Subcutaneous abdominal adipose tissue (tissue), 5 donors: ENCODE results near the gene CAMSAP3.

Source experiments
- H3K27ac ChIP-seq: one replicate; pipeline ENCODE4 v1.7.0; 2013; ENCODE audit warnings: low read depth, mild to moderate bottlenecking, inconsistent platforms, low read length, moderate library complexity
- H3K27me3 ChIP-seq, 5 donors: one replicate each; pipeline ENCODE4 v1.7.0; 2013; ENCODE audit warnings: low read length in 5 of 5, inconsistent platforms in 1 of 5; ENCODE audit not compliant: control insufficient read depth in 5 of 5, insufficient read depth in 4 of 5
- H3K36me3 ChIP-seq, 5 donors: one replicate each; pipeline ENCODE4 v1.7.0; 2013; ENCODE audit warnings: low read length in 5 of 5; ENCODE audit not compliant: control insufficient read depth in 5 of 5, insufficient read depth in 5 of 5
- H3K4me1 ChIP-seq, 5 donors: one replicate each; pipeline ENCODE4 v1.7.0; 2013; ENCODE audit warnings: low read length in 5 of 5, mild to moderate bottlenecking in 3 of 5, moderate library complexity in 1 of 5; ENCODE audit not compliant: control insufficient read depth in 5 of 5, insufficient read depth in 5 of 5
- H3K4me3 ChIP-seq, 5 donors: one replicate each; pipeline ENCODE4 v1.7.0; 2013; ENCODE audit warnings: low read length in 5 of 5, low read depth in 1 of 5
- H3K9ac ChIP-seq, 5 donors: one replicate each; pipeline ENCODE4 v1.7.0; 2013; ENCODE audit warnings: low read length in 5 of 5, mild to moderate bottlenecking in 4 of 5, moderate library complexity in 3 of 5
- H3K9me3 ChIP-seq, 5 donors: one replicate each; pipeline ENCODE4 v1.7.0; 2013; ENCODE audit warnings: low read length in 5 of 5; ENCODE audit not compliant: control insufficient read depth in 5 of 5
- donor health status: healthy.
- donor health status: healthy.
- donor health status: healthy.
- donor health status: healthy.
- donor health status: healthy.

Gene CAMSAP3

DNA sequence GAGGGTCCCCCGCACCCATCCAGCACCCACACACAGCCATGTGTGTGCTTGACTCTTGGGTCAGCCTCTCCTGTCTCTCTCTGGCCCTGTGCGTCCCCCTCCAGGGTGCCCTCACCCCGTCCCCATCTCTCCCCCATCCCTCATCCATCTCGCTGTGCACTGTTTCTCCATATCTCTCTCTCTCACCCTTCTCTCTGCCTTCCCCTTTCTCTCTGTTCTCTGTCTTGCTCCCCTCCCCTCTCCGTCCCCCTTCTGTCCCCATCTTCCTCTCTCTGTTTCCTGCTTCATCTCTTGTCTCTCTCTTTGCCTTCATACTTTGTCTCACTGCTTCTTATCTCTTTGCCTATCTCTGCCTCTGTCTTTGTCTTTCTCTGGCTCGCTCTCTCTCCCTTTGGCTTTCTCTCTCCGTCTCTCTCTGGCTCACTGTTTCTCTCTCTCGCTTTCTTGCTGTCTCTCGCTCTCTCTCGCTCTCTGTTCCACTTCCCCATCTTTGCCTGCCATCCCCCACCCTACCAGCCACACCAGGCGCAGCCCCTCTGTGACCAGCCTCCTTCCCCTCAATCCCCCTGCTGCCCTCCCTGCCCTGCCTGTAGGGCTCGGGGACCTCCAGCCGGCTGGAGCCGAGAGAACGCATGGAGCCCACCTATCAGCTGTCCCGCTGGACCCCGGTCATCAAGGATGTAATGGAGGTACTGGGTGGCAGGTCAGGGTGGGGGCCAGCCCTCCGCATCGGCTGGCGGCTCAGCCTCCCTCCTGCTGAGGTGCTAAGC, 50.2 kb downstream of the CAMSAP3 start:
- Histone ChIP-seq H3K27ac (no peak overlapping the region), H3K36me3 (peaks cover 0 to 6% (median 0%) of the 10 kb centered on the region in 5 donors), H3K9ac (no peak overlapping the region), H3K4me1 (no peaks in the 10 kb centered on the region), H3K4me3 (no peak overlapping the region), H3K27me3 (peaks cover 0 to 12% (median 9%) of the 10 kb centered on the region in 5 donors), H3K9me3 (no peaks in the 10 kb centered on the region)

DNA sequence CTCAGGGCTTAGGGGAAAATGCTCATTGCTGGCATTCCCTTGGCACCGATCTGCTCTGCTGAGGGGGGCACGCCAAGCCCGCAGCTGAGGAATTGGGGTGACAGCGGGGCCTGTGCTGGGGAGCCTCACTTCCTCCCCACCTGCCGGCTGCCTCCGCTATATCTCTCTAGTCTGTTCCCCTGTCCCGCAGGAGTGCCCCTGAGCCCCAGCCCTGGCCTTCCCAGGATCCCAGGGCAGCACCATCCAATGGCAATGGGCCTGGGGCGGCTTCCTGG, 50.7 kb downstream of the CAMSAP3 start:
- H3K27ac ChIP-seq: no peak overlapping the region
- H3K27me3 ChIP-seq: peaks cover 0 to 12% (median 9%) of the 10 kb centered on the region in 5 donors
- no peaks in the 10 kb centered on the region for H3K4me1 ChIP-seq
- H3K9me3 ChIP-seq: no peaks in the 10 kb centered on the region
- no peak overlapping the region for H3K4me3 ChIP-seq
- no peak overlapping the region for H3K9ac ChIP-seq
- H3K36me3 ChIP-seq: peaks cover 0 to 6% (median 0%) of the 10 kb centered on the region in 5 donors

DNA sequence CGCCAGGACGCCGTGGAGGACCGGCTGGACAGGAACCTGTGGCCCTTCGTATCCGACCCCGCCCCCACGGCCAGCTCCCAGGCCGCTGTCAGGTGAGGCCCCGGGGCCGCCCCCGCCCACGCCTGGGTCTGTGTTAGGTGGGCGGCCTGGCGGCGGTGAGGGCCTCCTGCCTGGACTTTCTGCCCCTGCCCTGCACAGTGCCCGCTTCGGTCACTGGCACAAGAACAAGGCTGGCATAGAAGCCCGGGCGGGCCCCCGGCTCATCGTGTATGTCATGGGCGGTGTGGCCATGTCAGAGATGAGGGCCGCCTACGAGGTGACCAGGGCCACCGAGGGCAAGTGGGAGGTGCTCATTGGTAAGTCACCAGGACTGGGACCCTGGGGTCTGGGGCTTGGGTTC, 51.5 kb downstream of the CAMSAP3 start:
- no peak overlapping the region for H3K27ac ChIP-seq
- H3K27me3 ChIP-seq: peaks cover 0 to 12% (median 9%) of the 10 kb centered on the region in 5 donors
- no peak overlapping the region for H3K4me3 ChIP-seq
- no peak overlapping the region for H3K9ac ChIP-seq
- peaks cover under 1 to 3% (median 1%) of the 10 kb centered on the region in 5 donors for H3K4me1 ChIP-seq
- peaks cover 0 to 3% (median 0%) of the 10 kb centered on the region in 5 donors for H3K36me3 ChIP-seq
- no peaks in the 10 kb centered on the region for H3K9me3 ChIP-seq

DNA sequence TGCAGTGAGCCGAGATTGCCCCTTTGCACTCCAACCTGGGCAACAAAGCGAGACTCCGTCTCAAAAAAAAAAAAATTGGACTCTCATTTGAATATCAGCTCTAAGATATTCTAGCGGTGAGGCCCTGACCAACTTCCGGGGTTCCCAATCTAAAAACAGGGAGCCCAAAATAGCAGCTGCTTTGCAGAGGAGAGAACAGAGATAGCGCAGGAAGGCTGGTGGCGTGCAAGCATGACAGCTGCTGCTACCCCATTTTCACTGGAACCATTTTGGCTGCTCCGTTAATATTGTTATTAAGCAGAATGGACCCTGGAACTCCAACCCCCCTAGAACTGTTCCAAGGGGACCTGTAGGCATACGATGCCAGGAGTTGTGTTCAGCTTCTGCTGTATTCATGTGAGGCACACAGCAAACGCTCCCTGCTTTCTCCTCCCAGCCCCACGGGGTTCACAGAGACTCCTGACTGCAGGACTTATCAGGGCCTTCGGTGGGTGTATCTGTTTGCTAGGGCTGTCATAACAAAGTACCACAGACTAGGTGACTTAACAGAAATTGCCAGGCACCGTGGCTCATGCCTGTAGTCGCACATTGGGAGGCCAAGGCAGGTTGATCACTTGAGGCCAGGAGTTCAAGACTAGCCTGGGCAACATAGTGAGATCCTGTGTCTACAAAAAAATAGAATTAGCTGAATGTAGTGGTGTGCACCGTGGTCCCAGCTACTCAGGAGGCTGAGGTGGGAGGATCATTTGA, 52.8 kb downstream of the CAMSAP3 start:
- Histone ChIP-seq H3K27me3 (peaks cover 0 to 12% (median 9%) of the 10 kb centered on the region in 5 donors), H3K27ac (no peak overlapping the region), H3K36me3 (no peaks in the 10 kb centered on the region), H3K9ac (no peak overlapping the region), H3K4me1 (peaks cover 3 to 6% (median 4%) of the 10 kb centered on the region in 5 donors), H3K9me3 (no peaks in the 10 kb centered on the region), H3K4me3 (no peak overlapping the region)

DNA sequence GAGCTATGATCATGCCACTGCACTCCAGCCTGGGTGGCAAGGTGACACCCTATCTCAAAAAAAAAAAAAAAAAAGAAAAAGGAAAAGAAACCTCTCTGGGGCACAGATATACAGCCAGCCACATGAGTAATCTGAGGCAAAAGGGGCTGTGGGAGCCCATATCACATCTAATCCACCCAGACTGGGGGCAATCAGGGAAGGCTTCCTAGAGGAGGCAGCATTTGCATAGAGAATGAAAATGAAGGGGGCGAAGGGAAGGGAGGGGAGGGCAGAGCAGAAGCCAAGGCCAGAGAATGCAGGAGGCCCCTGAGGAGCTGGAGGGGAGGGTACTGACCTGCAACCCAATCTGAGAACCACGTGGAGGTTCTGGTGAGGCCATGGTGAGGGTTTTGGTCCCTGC, 54.5 kb downstream of the CAMSAP3 start:
- Histone ChIP-seq H3K27me3 (peaks cover 0 to 9% (median 4%) of the 10 kb centered on the region in 5 donors), H3K36me3 (no peaks in the 10 kb centered on the region), H3K9me3 (no peaks in the 10 kb centered on the region), H3K4me3 (no peak overlapping the region), H3K9ac (no peak overlapping the region), H3K4me1 (peaks cover 3 to 6% (median 4%) of the 10 kb centered on the region in 5 donors), H3K27ac (no peak overlapping the region)

DNA sequence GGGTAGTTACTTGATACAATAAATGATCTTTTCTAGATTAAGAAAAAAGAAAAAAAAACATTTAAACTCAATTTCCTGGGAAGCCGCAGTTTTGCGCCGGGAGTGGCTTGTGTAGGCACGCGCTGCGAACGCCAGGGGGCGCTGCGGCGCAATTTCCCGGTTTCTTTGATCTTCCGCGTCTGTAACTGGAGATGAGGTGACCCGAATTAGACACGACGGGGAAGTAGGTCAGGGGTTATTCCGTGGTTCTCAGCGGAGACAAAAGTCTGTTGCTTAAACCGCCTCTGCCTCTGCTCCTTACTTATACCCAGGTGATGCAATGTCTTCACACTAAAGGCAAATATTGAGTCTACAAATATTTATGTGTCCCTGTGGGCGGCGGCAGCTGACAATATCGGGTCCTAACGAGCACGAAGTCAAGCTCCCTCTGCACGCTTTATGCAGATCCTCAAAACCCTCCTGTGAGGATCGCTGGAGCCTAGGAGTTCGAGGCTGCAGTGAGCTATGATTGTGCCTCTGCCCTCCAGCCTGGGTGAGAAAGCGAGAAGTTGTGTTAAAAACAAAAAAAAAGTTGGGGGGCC, 56.5 kb downstream of the CAMSAP3 start:
- peaks cover 0 to 7% (median 0%) of the 10 kb centered on the region in 5 donors for H3K27me3 ChIP-seq
- H3K27ac ChIP-seq: no peak overlapping the region
- no peaks in the 10 kb centered on the region for H3K36me3 ChIP-seq
- H3K4me3 ChIP-seq: peak overlapping the region in 3 of 5 donors; percentile 15 to 58 (median 53)
- H3K4me1 ChIP-seq: peaks cover 3 to 6% (median 4%) of the 10 kb centered on the region in 5 donors
- H3K9me3 ChIP-seq: no peaks in the 10 kb centered on the region
- no peak overlapping the region for H3K9ac ChIP-seq

DNA sequence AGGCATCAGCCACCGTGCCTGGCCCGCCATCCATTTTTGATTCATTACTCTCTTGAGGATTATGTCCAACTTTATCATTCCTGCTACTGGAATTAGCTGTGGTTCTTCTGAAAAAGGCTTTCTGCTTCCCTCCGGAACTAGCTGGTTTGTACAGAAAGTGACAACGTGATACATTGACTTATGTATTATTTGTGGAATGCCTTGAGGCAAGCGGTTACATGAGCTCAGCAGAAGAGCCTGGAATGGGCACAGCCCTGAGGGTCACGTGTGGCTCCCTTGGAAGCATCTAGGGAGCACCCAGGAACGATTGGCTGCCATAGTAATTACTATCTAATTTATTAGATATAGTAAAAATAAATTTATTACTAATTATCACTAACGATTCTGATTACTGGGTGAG, 58.7 kb downstream of the CAMSAP3 start:
- no peak overlapping the region for H3K9ac ChIP-seq
- H3K9me3 ChIP-seq: no peaks in the 10 kb centered on the region
- peaks cover 0 to 7% (median 0%) of the 10 kb centered on the region in 5 donors for H3K27me3 ChIP-seq
- no peaks in the 10 kb centered on the region for H3K36me3 ChIP-seq
- no peak overlapping the region for H3K4me3 ChIP-seq
- H3K4me1 ChIP-seq: peaks cover 3 to 11% (median 4%) of the 10 kb centered on the region in 5 donors
- H3K27ac ChIP-seq: no peak overlapping the region

DNA sequence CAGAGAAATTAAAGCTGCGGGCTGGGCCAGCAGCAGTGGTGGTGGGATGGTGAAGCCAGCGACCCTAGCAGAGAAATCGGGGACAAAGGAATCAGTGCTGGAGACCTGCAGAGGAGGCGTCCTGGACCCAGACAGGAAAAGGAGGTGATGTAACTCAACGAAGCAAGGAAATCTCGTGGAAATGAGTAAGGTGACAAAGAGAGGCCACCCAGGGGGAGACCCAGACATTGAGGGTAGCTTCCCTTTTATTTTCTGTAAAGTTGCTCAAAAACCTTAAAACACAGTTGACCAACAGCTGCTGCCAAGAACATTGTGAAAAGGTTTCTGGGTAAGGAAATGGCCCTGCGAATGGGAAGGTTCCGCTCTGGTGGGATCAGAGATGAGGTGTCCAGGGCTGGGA, 59.9 kb downstream of the CAMSAP3 start:
- H3K27me3 ChIP-seq: peaks cover 0 to under 1% (median 0%) of the 10 kb centered on the region in 5 donors
- H3K36me3 ChIP-seq: no peaks in the 10 kb centered on the region
- H3K9me3 ChIP-seq: no peaks in the 10 kb centered on the region
- no peak overlapping the region for H3K9ac ChIP-seq
- no peak overlapping the region for H3K27ac ChIP-seq
- H3K4me3 ChIP-seq: no peak overlapping the region
- peaks cover 3 to 11% (median 4%) of the 10 kb centered on the region in 5 donors for H3K4me1 ChIP-seq

DNA sequence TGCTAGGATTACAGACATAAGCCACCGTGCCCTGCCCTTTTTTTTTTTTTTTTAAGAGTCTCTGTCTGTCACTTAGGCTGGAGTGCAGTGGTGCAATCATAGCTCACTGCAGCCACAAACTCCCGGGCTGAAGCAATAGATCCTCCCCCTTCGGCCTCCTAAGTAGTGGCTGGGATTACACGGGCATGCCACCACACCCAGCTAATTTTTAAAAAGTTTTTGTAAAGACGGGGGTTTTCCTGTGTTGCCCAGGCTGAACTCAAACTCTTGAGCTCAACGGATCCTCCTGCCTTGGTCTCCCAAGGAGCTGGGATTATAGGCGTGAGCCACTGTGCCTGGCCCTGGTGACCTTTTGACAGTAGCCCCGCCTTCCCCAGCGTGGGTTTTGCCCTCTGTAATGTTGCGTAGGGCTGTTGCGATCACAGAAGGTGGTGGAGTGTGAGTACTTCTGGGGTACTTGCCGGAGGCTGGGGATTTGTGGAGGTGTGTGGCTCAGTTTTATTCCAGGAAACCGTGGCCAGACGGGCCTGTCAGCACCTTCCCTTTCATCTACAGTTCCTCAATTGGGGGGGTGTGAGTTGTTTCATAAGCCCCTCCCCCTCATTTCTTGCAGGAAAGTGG, 61.6 kb downstream of the CAMSAP3 start:
- H3K9me3 ChIP-seq: no peaks in the 10 kb centered on the region
- H3K36me3 ChIP-seq: no peaks in the 10 kb centered on the region
- H3K4me3 ChIP-seq: no peak overlapping the region
- no peak overlapping the region for H3K27ac ChIP-seq
- H3K4me1 ChIP-seq: peaks cover under 1 to 7% (median 2%) of the 10 kb centered on the region in 5 donors
- H3K9ac ChIP-seq: no peak overlapping the region
- H3K27me3 ChIP-seq: no peaks in the 10 kb centered on the region
